SH-SY5Y (cell line): ENCODE data around the gene DAPK1.

Source experiments
- GATA2 ChIP-seq: IDR thresholded peaks from 2 replicates; pipeline ENCODE4 v1.6.1; 2011; ENCODE audit warnings: mild to moderate bottlenecking, low read depth, low read length
- GATA3 ChIP-seq: IDR thresholded peaks from 2 replicates; pipeline ENCODE4 v1.6.1; 2011; ENCODE audit warnings: low read depth, mild to moderate bottlenecking, low read length, moderate library complexity

DAPK1 gene

GRCh38 chr9:87540444-87541105, 42.9 kb downstream of the DAPK1 start:
- TF ChIP-seq GATA2 = no peak
- no peak for TF ChIP-seq GATA3

- TF ChIP-seq GATA3 (no peak), GATA2 (no peak)
These were observed 44.0 kb downstream of the DAPK1 start for GRCh38 chr9:87541663-87542062.

GRCh38 chr9:87542141-87542540, 44.5 kb downstream of the DAPK1 start:
- TF ChIP-seq GATA2 = no peak
- TF ChIP-seq GATA3 = no peak

GRCh38 chr9:87543251-87543650, 45.6 kb downstream of the DAPK1 start:
- no peak for TF ChIP-seq GATA3
- no peak for TF ChIP-seq GATA2

- TF ChIP-seq GATA2 = no peak
- no peak for TF ChIP-seq GATA3
These were observed 48.2 kb downstream of the DAPK1 start for GRCh38 chr9:87545858-87546257.

- TF ChIP-seq GATA3 (no peak), GATA2 (no peak)
These were observed 49.0 kb downstream of the DAPK1 start for GRCh38 chr9:87546704-87547103.

- TF ChIP-seq GATA3 (no peak), GATA2 (peak; percentile 47; the same call in 1 of the 2 replicates)
These were observed 50.0 kb downstream of the DAPK1 start for GRCh38 chr9:87547671-87548081.

- TF ChIP-seq GATA2 (no peak), GATA3 (no peak)
These were observed 50.5 kb downstream of the DAPK1 start for GRCh38 chr9:87548159-87548558.

GRCh38 chr9:87549791-87550190, 52.1 kb downstream of the DAPK1 start:
- TF ChIP-seq GATA3 = no peak
- no peak for TF ChIP-seq GATA2

GRCh38 chr9:87550253-87550954, 52.7 kb downstream of the DAPK1 start:
- TF ChIP-seq GATA2 (no peak), GATA3 (no peak)

GRCh38 chr9:87551772-87552217, 54.1 kb downstream of the DAPK1 start:
- TF ChIP-seq GATA2 (no peak), GATA3 (no peak)

GRCh38 chr9:87554171-87554910, 56.7 kb downstream of the DAPK1 start:
- no peak for TF ChIP-seq GATA2
- no peak for TF ChIP-seq GATA3

- TF ChIP-seq GATA3 = no peak
- no peak for TF ChIP-seq GATA2
These were observed 57.3 kb downstream of the DAPK1 start for GRCh38 chr9:87554976-87555375.

GRCh38 chr9:87556039-87556438, 58.4 kb downstream of the DAPK1 start:
- TF ChIP-seq GATA2 (no peak), GATA3 (no peak)
